Ascending aorta (tissue), 2 donors: Measurements from ENCODE around the gene CDH20. TPM values are rescaled to one million over a fixed set of nuclear protein-coding genes. Genes with fewer than 3 reads are reported as not detected.

Experiments
- DNase-seq, 2 donors: peaks; one replicate each; pipeline ENCODE4 v3.0.0-alpha.2; 2019; ENCODE audit warnings: low spot score in 2 of 2
- H3K27ac ChIP-seq, 2 donors: fragments of 200-600 bp; sonication (generic); one replicate each; pipeline ENCODE4 v1.5.1; 2016 to 2017; ENCODE audit warnings: mild to moderate bottlenecking in 1 of 2
- H3K27me3 ChIP-seq: fragments of 200-600 bp; sonication (generic); one replicate; pipeline ENCODE4 v1.5.1; 2017
- H3K36me3 ChIP-seq, 2 donors: fragments of 200-600 bp; sonication (generic); one replicate each; pipeline ENCODE4 v1.5.1; 2016
- H3K4me1 ChIP-seq, 2 donors: fragments of 200-600 bp; sonication (generic); one replicate each; pipeline ENCODE4 v1.5.1; 2016 to 2017; ENCODE audit warnings: mild to moderate bottlenecking in 1 of 2
- H3K4me3 ChIP-seq, 2 donors: fragments of 200-600 bp; sonication (generic); one replicate each; pipeline ENCODE4 v1.5.1; 2016 to 2017; ENCODE audit warnings: mild to moderate bottlenecking in 1 of 2
- H3K9me3 ChIP-seq, 2 donors: fragments of 200-600 bp; sonication (generic); one replicate each; pipeline ENCODE4 v1.5.1; 2016
- intact Hi-C: fragments of 100-400 bp; cut with DNase I; formaldehyde crosslinking; loops from one replicate; pipeline ENCODE4 v1.15.1; 2023
- total RNA-seq: library from RNA; depleted of rRNA; stranded (reverse); fragments of >200 nt; gene quantifications from one replicate; pipeline ENCODE4 v1.1.0, GENCODE V29; 2016
- TF ChIP-seq, protein P1 (sequence below), 3 experiments: fragments of 200-600 bp in 2 of 3; fragments of 450-650 bp in 1 of 3; sonication (generic) in 2 of 3; IDR thresholded peaks; one replicate each; pipeline ENCODE4 v1.5.1; 2016 to 2019; ENCODE audit warnings: antibody characterized with exemption in 3 of 3, mild to moderate bottlenecking in 1 of 3, moderate library complexity in 1 of 3

The CDH20 gene
- total RNA-seq, 1 donor from 2014 or later: not detected

- H3K27ac ChIP-seq: no peak overlapping the region
- no peaks in the 10 kb centered on the region for H3K4me1 ChIP-seq
- no peak for DNase-seq
- no peaks in the 10 kb centered on the region for H3K9me3 ChIP-seq
- TF ChIP-seq, protein P1, sequence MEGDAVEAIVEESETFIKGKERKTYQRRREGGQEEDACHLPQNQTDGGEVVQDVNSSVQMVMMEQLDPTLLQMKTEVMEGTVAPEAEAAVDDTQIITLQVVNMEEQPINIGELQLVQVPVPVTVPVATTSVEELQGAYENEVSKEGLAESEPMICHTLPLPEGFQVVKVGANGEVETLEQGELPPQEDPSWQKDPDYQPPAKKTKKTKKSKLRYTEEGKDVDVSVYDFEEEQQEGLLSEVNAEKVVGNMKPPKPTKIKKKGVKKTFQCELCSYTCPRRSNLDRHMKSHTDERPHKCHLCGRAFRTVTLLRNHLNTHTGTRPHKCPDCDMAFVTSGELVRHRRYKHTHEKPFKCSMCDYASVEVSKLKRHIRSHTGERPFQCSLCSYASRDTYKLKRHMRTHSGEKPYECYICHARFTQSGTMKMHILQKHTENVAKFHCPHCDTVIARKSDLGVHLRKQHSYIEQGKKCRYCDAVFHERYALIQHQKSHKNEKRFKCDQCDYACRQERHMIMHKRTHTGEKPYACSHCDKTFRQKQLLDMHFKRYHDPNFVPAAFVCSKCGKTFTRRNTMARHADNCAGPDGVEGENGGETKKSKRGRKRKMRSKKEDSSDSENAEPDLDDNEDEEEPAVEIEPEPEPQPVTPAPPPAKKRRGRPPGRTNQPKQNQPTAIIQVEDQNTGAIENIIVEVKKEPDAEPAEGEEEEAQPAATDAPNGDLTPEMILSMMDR (IDR thresholded peaks at IDR 0.05): no peak
- no peaks in the 10 kb centered on the region for H3K27me3 ChIP-seq
- intact Hi-C loops: no loop called here
- no peak overlapping the region for H3K4me3 ChIP-seq
- no peaks in the 10 kb centered on the region for H3K36me3 ChIP-seq
These were observed 239.6 kb downstream of the CDH20 start for GRCh38 chr18:61572871-61573270.

DNA sequence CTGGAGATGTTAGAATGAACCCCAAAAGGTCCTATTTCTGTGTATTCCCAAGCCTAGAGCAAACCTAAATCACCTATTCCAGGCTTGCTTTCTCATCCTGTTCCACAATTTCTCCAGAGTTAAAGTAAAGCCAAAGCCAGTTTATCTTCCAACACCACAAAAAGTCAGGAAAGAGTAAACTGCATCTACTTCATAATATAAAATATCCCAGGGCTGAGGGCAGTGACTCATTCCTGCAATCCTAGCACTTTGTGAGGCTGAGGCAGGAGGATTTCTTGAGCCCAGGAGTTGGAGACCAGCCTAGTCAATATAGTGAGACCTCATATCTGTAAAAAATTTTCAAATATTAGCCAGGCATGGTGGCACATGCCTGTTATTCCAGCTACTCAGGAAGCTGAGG is 241.4 kb downstream of the CDH20 start:
- intact Hi-C loops: no loop called here
- Histone ChIP-seq H3K27me3 (no peaks in the 10 kb centered on the region), H3K27ac (no peak overlapping the region), H3K4me1 (no peaks in the 10 kb centered on the region), H3K36me3 (no peaks in the 10 kb centered on the region), H3K9me3 (no peaks in the 10 kb centered on the region), H3K4me3 (no peak overlapping the region)
- TF ChIP-seq, protein P1 (IDR thresholded peaks at IDR 0.05): no peak
- no peak for DNase-seq

DNA sequence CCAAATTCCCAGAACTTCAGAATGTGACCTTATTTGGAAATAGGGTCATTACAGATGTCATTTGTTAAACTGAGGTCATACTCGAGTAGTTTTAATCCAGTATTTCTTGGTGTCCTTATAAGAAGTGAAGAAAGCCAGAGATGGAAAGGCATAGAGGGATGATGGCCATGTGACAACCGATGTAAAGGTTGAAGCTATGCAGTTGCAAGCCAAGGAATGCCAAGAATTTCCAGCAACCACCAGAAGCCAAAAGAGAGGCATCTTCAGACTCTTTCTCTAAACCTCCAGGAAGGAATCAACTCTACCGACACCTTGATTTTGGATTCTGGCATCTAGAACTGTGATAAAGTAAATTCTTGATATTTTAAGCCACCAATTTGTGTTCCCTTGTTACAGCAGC is 242.2 kb downstream of the CDH20 start:
- H3K36me3 ChIP-seq: no peaks in the 10 kb centered on the region
- intact Hi-C loops: no loop called here
- no peak overlapping the region for H3K27ac ChIP-seq
- no peaks in the 10 kb centered on the region for H3K9me3 ChIP-seq
- H3K4me3 ChIP-seq: no peak overlapping the region
- no peak for DNase-seq
- no peaks in the 10 kb centered on the region for H3K4me1 ChIP-seq
- TF ChIP-seq, protein P1 (IDR thresholded peaks at IDR 0.05): no peak
- no peaks in the 10 kb centered on the region for H3K27me3 ChIP-seq

DNA sequence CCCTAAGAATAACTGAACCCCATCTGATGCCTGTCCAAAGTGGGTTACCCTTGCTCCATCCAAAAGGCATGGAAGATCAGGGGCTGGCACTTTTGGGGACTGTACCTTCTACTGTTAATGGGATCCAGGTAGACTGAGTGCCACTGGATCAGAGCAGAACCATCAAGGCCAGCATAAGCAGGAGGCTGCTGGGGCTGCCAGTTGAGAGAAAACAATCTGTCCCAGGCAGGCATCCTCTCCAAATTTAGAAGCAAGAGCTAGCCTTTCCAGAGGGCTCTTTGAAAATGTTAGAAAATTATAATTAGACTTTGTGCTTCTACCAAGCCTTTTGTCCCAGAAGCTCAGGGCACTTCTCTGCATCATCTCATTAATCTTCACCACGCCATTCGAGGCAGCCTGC is 245.6 kb downstream of the CDH20 start:
- intact Hi-C loops: no loop called here
- Histone ChIP-seq H3K36me3 (no peaks in the 10 kb centered on the region), H3K4me1 (no peaks in the 10 kb centered on the region), H3K4me3 (no peak overlapping the region), H3K9me3 (no peaks in the 10 kb centered on the region), H3K27ac (no peak overlapping the region), H3K27me3 (no peaks in the 10 kb centered on the region)
- TF ChIP-seq, protein P1 (IDR thresholded peaks at IDR 0.05): no peak
- DNase-seq: no peak

DNA sequence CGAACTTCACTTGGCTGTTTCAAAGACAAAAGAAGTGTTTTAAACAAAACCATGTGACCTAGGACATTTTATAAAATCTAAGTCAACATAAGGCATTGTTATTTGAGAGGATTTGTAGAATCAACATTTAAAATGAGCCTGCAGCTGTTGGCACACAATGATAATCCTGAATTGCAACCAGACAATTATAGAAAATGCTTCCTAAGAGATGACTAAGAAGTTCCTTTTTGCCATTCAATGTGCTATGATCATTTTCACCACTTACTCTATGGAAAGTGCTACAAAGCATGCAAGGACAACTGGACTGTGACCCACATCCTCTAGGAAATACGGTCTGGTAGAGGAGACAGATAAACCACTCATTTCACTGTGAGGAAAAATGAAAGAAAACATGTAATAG is 246.4 kb downstream of the CDH20 start:
- Histone ChIP-seq H3K36me3 (no peaks in the 10 kb centered on the region), H3K27me3 (no peaks in the 10 kb centered on the region), H3K9me3 (no peaks in the 10 kb centered on the region), H3K27ac (no peak overlapping the region), H3K4me1 (no peaks in the 10 kb centered on the region), H3K4me3 (no peak overlapping the region)
- DNase-seq: no peak
- TF ChIP-seq, protein P1 (IDR thresholded peaks at IDR 0.05): no peak
- intact Hi-C loops: no loop called here

- no peak overlapping the region for H3K27ac ChIP-seq
- intact Hi-C loops: loop anchor here (5.0 kb wide), 1 partner anchor 857 kb away; no protein-coding TSS in a partner anchor
- no peaks in the 10 kb centered on the region for H3K4me1 ChIP-seq
- no peaks in the 10 kb centered on the region for H3K9me3 ChIP-seq
- no peaks in the 10 kb centered on the region for H3K36me3 ChIP-seq
- H3K27me3 ChIP-seq: no peaks in the 10 kb centered on the region
- DNase-seq: no peak
- no peak overlapping the region for H3K4me3 ChIP-seq
- TF ChIP-seq, protein P1 (IDR thresholded peaks at IDR 0.05): no peak
These were observed 246.8 kb downstream of the CDH20 start for GRCh38 chr18:61580046-61580445.
